Right ventricle myocardium inferior (tissue), 1 donor: ENCODE data around the gene FAM20C. TPM values are rescaled to one million over a fixed set of nuclear protein-coding genes. Genes with fewer than 3 reads are reported as not detected.
"Not testable (repeated sequence)": the region's sequence is repeated elsewhere in the genome, so short reads cannot be mapped to it uniquely, and the experiment has no call there.

Experiments used
- ATAC-seq: fragments of 200-7000 bp; cut with Tn5 transposase; one replicate; pipeline ENCODE4 v1.9.1; 2020; ENCODE audit warnings: mild to moderate bottlenecking, moderate library complexity
- DNase-seq: peaks from one replicate; pipeline ENCODE4 v3.0.0; 2021; ENCODE audit errors: missing footprints
- intact Hi-C: fragments of 100-400 bp; cut with DNase I; formaldehyde crosslinking; loops from one replicate; pipeline ENCODE4 v1.11.0; 2022
- total RNA-seq: library from RNA; stranded (reverse); fragmentation: NEBNext Ultra II Directional; extraction: Animal tissue kit (Norgen Biotek cat#: 25700); gene quantifications from one replicate; pipeline ENCODE4 v1.2.1, GENCODE V29; 2021
- donor health status: DM: no; HTN: yes; CAD: no; lungs with severe emphysema.

FAM20C gene
- total RNA-seq, 1 donor from 2014 or later, result 26.1 TPM

GRCh38 chr7:197413-198335 lies 5.3 kb downstream of the FAM20C start:
- intact Hi-C loops, result no loop called here
- ATAC-seq (no peak), DNase-seq (no peak)

- ATAC-seq (peak; percentile 71), DNase-seq (no peak)
- intact Hi-C loops, result no loop called here
Observed at GRCh38 chr7:199483-200249, 7.3 kb downstream of the FAM20C start.

GRCh38 chr7:200290-200689 lies 7.9 kb downstream of the FAM20C start:
- intact Hi-C loops, result no loop called here
- DNase-seq (no peak), ATAC-seq (no peak)

- no peak for DNase-seq
- no peak for ATAC-seq
- intact Hi-C loops, result no loop called here
Observed at GRCh38 chr7:200704-201103, 8.3 kb downstream of the FAM20C start.

- intact Hi-C loops, result no loop called here
- ATAC-seq, result no peak
- no peak for DNase-seq
Observed at GRCh38 chr7:204326-204725, 12.0 kb downstream of the FAM20C start.

- intact Hi-C loops, result no loop called here
- ATAC-seq, result no peak
- no peak for DNase-seq
Observed at GRCh38 chr7:205115-206010, 13.0 kb downstream of the FAM20C start.

- ATAC-seq, intact Hi-C loops, DNase-seq: not testable (repeated sequence)
Observed at GRCh38 chr7:206351-206750, 14.0 kb downstream of the FAM20C start.

- ATAC-seq (no peak), DNase-seq (no peak)
Observed at GRCh38 chr7:207418-208129, 15.2 kb downstream of the FAM20C start.

GRCh38 chr7:208130-208673 lies 15.8 kb downstream of the FAM20C start:
- no peak for DNase-seq
- ATAC-seq, result no peak
- intact Hi-C loops, result no loop called here

More at GRCh38 chr7:207418-208129, 15.2 kb downstream of the FAM20C start:
- intact Hi-C loops, result no loop called here

- intact Hi-C loops, result no loop called here
- DNase-seq (no peak), ATAC-seq (no peak)
Observed at GRCh38 chr7:208816-209215, 16.4 kb downstream of the FAM20C start.

GRCh38 chr7:209416-209815 lies 17.0 kb downstream of the FAM20C start:
- no peak for ATAC-seq
- intact Hi-C loops, result no loop called here

GRCh38 chr7:209906-210305 lies 17.5 kb downstream of the FAM20C start:
- intact Hi-C loops, result no loop called here
- ATAC-seq, result peak; percentile 55

More at GRCh38 chr7:209416-209815, 17.0 kb downstream of the FAM20C start:
- no peak for DNase-seq

GRCh38 chr7:210401-210925 lies 18.1 kb downstream of the FAM20C start:
- DNase-seq (no peak), ATAC-seq (no peak)
- intact Hi-C loops, result no loop called here

More at GRCh38 chr7:209906-210305, 17.5 kb downstream of the FAM20C start:
- DNase-seq, result no peak

GRCh38 chr7:211033-211714 lies 18.8 kb downstream of the FAM20C start:
- no peak for DNase-seq
- intact Hi-C loops, result no loop called here
- no peak for ATAC-seq

GRCh38 chr7:211715-212058 lies 19.3 kb downstream of the FAM20C start:
- intact Hi-C loops, result no loop called here
- no peak for DNase-seq
- ATAC-seq, result no peak

- DNase-seq (no peak), ATAC-seq (no peak)
- intact Hi-C loops, result no loop called here
Observed at GRCh38 chr7:212754-213153, 20.4 kb downstream of the FAM20C start.

- ATAC-seq (no peak), DNase-seq (no peak)
- intact Hi-C loops, result no loop called here
Observed at GRCh38 chr7:213324-213993, 21.1 kb downstream of the FAM20C start.
